ENCODE results near the gene MRPL50.

Gene MRPL50
- 45.1 to 48.2 reads per million in 2 donors for total RNA-seq

GRCh38 chr9:101398068-101398929 is at the start of gene MRPL50, which contains the start of gene ZNF189:
MRPL50 (minus strand) TSS chr9:101398618; CDS start chr9:101398592, 26 bp downstream.
ZNF189 (plus strand) TSS chr9:101398851; CDS start chr9:101399157, 306 bp downstream.
- peak; percentile 79 for DNase-seq

- no peak for DNase-seq
These were observed 48.3 kb upstream of the MRPL50 start for GRCh38 chr9:101446732-101447131.

DNA sequence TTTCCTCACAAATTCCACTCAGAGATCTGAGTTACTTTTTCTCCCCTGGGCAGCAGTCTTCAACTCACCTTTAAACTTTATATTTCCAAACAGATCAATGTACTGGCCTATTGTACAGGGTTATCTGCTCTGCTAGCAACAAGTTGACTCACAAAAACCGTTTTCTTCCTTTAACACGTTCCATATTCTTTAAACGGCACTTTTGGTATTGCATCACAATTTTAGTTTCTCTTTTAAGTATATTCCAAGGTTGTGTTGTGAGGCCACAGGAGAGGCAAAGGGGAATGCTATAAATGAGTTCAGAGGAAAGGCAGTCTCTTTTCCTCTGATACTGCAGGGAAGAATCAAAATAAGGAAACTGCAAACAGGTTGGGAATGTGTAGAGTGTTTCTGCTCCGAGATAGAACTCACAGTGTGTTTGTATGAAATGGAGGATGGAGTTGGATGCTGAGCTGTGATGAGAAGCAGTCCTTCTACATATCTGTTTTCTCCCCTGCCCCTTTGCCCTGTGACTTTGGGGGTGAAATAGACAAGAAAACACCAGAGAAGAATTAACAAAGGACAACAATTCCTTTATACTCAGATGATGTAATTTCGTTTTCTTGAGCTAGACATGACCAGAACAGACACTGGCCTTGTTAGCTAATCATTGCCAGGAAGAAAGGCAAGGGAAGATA is 47.1 kb upstream of the MRPL50 start:
- no peak for DNase-seq

GRCh38 chr9:101443364-101443771 is 45.0 kb upstream of the MRPL50 start:
- DNase-seq: no peak

- no peak for DNase-seq
These were observed 44.3 kb upstream of the MRPL50 start for GRCh38 chr9:101442736-101443135.

- DNase-seq: no peak
These were observed 43.9 kb upstream of the MRPL50 start for GRCh38 chr9:101442318-101442717.

DNA sequence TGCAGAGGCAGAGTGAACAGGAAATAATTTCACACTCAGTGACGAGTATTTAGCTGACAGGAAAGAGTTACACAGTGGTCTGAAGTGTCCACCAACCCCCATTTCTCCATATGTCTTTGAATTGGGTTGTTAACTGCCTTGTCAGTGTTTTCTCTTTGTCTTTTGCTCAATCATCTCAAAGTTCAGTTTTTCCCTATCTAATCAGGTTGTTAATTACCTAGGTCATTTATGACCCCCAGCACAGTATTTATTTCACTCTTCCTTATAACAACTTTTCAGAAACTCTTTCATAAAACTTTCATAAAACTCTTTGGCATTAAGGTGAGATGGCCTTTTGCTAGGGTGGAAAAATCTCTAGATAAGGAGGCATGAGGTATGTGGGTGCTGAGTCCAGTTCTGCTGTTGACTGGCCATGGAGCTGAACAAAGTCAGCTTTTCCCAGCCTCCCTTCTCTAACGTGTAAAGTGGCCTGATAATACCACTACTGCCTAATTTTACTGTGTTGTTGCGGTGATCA is 42.4 kb upstream of the MRPL50 start:
- no peak for DNase-seq

DNA sequence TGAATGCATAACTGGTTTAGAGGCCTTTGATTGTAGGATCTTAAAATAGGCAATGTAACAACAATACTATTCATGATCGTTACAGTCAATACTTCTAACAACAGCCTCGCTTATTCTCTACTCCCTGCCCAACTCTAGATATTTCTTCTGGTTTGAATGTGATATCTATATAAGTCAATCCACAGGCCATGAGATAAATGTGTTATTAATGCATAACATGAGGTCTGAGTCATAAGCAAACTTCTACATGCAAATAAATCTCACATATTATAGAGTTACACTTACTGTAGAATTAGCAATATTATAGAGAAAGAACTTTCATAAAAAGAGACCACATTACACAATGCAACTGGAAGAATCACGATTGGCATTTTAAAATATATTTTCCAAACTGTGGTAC is 40.1 kb upstream of the MRPL50 start:
- DNase-seq: no peak

DNA sequence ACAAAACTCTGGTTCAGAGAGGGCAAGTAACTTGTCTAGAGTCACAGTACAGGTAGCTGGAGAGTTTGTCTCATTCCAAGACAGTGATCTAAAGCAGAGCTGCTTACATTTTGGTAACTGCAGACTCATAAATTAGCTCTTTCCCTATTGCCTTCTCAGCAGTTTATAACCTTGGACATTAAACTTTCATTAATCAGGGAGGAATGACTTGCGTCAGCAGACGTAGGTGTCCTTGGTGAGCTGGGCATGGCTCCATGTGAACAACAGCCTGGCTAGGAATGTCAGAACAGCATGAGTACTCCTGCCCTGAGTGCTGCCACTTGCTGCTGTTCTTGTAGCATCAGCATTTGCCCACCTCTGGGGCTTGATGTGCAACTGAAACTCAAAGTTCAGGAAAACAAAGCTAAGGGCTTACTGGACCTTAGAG is 39.4 kb upstream of the MRPL50 start:
- no peak for DNase-seq

DNA sequence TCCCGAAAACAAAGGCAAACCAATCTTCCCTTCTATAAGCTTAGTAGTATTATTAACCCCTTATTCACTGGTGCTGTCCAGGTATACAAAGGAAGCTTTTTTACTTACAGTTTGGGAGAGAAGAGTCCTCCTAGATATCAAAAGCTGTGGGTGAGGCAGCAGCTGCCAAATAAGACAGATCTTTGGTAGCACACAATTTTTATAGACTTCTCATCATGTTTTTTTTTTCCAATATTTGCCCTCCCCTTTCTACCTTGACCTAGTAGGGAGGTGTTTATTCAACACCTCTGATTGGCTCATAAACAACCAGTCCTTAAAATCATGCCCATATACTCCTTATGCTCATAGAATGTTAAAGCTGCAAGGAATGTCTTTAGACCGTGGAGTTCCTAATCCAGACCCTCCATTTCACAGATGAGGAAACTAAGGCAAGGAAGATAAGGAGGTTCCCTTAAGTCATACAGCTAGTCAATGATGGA is 37.2 kb upstream of the MRPL50 start, which contains the start of gene ALDOB:
Gene ALDOB, minus strand, starts transcription at position 174 of the 479 bp plus-strand sequence. CDS start 4,887 bp downstream, outside the sequence.
- DNase-seq: no peak

- DNase-seq: no peak
These were observed 36.6 kb upstream of the MRPL50 start for GRCh38 chr9:101434998-101435397.

DNA sequence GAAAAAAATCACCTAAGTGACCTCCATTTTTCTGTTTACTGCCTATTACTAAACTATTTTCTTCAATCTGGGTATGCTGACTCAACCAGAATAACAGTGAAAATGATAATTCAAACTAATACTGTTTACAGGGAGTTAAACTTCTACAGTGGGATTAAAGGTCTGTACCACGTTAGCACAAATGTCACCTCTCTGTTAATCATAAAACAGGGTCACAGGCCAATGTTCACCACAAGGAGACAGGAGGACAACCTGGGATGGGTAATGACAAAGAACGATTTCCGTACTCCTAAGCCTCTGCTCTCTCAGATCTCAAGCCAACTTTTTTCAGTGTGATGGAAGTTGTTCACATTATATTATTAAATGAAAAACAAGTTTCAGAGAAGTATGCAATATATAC is 34.8 kb upstream of the MRPL50 start:
- DNase-seq: no peak

- no peak for DNase-seq
These were observed 34.3 kb upstream of the MRPL50 start for GRCh38 chr9:101432740-101433139.

- no peak for DNase-seq
These were observed 33.8 kb upstream of the MRPL50 start for GRCh38 chr9:101432171-101432570.

- DNase-seq: no peak
These were observed 31.3 kb upstream of the MRPL50 start for GRCh38 chr9:101429736-101430135.

GRCh38 chr9:101428909-101429308 is 30.5 kb upstream of the MRPL50 start:
- no peak for DNase-seq

- no peak for DNase-seq
These were observed 29.7 kb upstream of the MRPL50 start for GRCh38 chr9:101427957-101428655.

- no peak for DNase-seq
These were observed 28.9 kb upstream of the MRPL50 start for GRCh38 chr9:101427358-101427757.

DNA sequence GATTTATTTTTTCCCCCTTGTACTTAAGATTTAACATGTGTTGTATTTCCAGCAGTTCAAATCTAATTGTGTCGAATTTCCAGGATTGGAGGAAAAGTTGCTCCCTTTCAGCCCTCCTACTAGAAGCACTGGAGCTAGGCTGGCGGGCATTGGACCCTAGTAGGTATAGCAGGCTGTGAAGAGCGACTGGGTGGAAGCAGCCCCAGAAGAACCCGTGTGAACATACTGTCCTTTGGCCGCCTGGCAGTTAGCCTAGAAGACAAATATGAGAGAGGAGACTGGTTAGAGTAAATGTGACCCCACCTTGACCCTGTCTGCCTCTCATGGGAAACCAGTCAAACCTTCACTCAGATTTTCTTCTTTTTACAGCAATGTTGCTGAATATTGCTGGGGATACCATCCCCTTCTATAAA is 23.2 kb upstream of the MRPL50 start:
- DNase-seq: no peak

GRCh38 chr9:101419863-101420262 is 21.4 kb upstream of the MRPL50 start:
- no peak for DNase-seq

GRCh38 chr9:101418518-101419430 is 20.4 kb upstream of the MRPL50 start:
- no peak for DNase-seq

DNA sequence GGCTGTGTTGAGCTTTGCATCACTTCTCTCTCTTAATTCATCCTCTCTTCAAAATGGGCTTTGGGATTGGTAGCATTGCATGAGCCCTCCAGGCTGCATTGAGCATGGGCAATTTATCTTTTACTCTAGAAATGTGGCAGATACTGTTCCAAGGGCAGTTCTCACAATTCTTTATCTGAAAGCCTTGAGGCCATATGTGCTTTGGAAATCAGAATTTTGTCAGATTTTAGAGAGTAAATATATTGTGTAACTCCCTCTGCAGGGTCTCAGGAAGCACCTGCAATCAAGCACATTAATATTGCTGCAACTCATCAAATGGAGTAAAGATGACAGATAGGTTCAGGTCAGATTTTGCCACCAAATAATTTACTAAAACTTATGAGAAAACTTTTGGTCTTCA is 19.6 kb upstream of the MRPL50 start:
- no peak for DNase-seq

All from activated gamma-delta T cell (primary cell).